ENCODE results near the gene EFCAB13.
"Not testable (repeated sequence)": the region's sequence is repeated elsewhere in the genome, so short reads cannot be mapped to it uniquely, and the experiment has no call there.

The EFCAB13 gene

GRCh38 chr17:47427985-47428384 is 104.2 kb downstream of the EFCAB13 start:
- no peak for DNase-seq

DNA sequence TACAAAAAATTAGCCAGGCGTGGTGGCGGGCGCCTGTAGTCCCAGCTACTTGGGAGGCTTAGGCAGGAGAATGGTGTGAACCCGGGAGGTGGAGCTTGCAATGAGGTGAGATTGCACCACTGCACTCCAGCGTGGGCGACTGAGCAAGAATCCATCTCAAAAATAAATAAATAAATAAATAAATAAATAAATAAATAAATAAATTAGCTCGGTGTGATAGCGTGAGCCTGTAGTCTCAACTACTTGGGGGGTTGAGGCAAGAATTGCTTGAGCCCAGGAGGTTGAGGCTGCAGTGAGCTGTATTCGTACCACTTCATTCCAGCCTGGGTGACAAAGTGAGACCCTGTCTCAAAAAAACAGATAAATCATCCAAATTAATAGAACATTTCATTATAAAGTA is 108.5 kb downstream of the EFCAB13 start:
- not testable (repeated sequence) for DNase-seq

GRCh38 chr17:47465165-47465564 is 141.4 kb downstream of the EFCAB13 start:
- no peak for DNase-seq

DNA sequence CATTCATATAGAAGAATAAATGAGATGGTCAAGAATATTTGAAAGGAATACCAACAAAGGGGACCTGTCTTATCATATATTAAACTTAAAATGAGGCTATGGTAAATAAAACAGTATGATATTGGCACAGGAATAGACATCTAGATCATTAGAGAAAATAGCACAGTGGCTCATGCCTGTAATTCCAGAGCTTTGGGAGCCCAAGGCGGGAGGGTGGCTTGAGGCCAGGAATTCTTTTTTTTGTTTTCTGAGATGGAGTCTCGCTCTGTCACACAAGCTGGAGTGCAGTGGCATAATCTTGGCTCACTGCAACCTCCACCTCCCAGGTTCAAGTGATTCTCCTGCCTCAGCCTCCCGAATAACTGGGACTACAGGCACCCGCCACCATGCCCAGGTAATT is 143.2 kb downstream of the EFCAB13 start:
- not testable (repeated sequence) for DNase-seq

- no peak for DNase-seq
Measured at GRCh38 chr17:47470836-47471235, 147.1 kb downstream of the EFCAB13 start.

GRCh38 chr17:47472073-47472472 is 148.3 kb downstream of the EFCAB13 start:
- not testable (repeated sequence) for DNase-seq
